ENCODE results near the gene PET100.
A peak's percentile ranks its signal among the peaks of the same experiment; 100 is the strongest.

PET100 gene

GRCh38 chr19:7635670-7636069, 6.1 kb downstream of the PET100 start:
- no peak for DNase-seq

- no peak for DNase-seq
These were observed 6.7 kb downstream of the PET100 start for GRCh38 chr19:7636317-7636690.

GRCh38 chr19:7636691-7637373, 7.2 kb downstream of the PET100 start, which contains the start of gene STXBP2:
Gene STXBP2 (plus strand): TSS chr19:7637110. CDS start chr19:7637150, 40 bp downstream.
- DNase-seq = peak; percentile 79

- no peak for DNase-seq
These were observed 8.0 kb downstream of the PET100 start for GRCh38 chr19:7637374-7638256.

GRCh38 chr19:7638802-7639465, 9.3 kb downstream of the PET100 start:
- DNase-seq = no peak

GRCh38 chr19:7639863-7640348, 10.3 kb downstream of the PET100 start:
- no peak for DNase-seq

GRCh38 chr19:7640803-7641202, 11.2 kb downstream of the PET100 start:
- DNase-seq = no peak

- DNase-seq = no peak
These were observed 12.0 kb downstream of the PET100 start for GRCh38 chr19:7641290-7642276.

GRCh38 chr19:7642295-7643030, 12.9 kb downstream of the PET100 start:
- no peak for DNase-seq

- no peak for DNase-seq
These were observed 13.4 kb downstream of the PET100 start for GRCh38 chr19:7643031-7643415.

- DNase-seq = peak; percentile 33
These were observed 14.3 kb downstream of the PET100 start for GRCh38 chr19:7643629-7644549.

GRCh38 chr19:7644550-7644877, 14.9 kb downstream of the PET100 start:
- no peak for DNase-seq

- no peak for DNase-seq
These were observed 15.6 kb downstream of the PET100 start for GRCh38 chr19:7645163-7645562.

GRCh38 chr19:7645656-7646425, 16.2 kb downstream of the PET100 start:
- no peak for DNase-seq

GRCh38 chr19:7646426-7646700, 16.8 kb downstream of the PET100 start:
- DNase-seq = no peak

- DNase-seq = no peak
These were observed 17.6 kb downstream of the PET100 start for GRCh38 chr19:7647156-7647555.

GRCh38 chr19:7648265-7649014, 18.8 kb downstream of the PET100 start:
- DNase-seq = no peak

GRCh38 chr19:7650148-7650547, 20.6 kb downstream of the PET100 start:
- no peak for DNase-seq

GRCh38 chr19:7652061-7652641, 22.6 kb downstream of the PET100 start:
- peak; percentile 62 for DNase-seq

Data from NCI-H1436 (cell line).